Thyroid gland (tissue), 4 donors: ENCODE data around the gene PCDHA2.

Experiments
- CTCF ChIP-seq, 6 experiments: fragments of 200-600 bp in 3 of 6; fragments of 450-650 bp in 3 of 6; sonication (generic) in 3 of 6; IDR thresholded peaks; one replicate each; pipeline ENCODE4 v1.5.1; 2016 to 2019; ENCODE audit warnings: antibody characterized with exemption in 6 of 6, mild to moderate bottlenecking in 2 of 6, inconsistent platforms in 1 of 6, moderate library complexity in 1 of 6
- POLR2A ChIP-seq, 2 donors: fragments of 450-650 bp; IDR thresholded peaks; one replicate each; pipeline ENCODE4 v1.6.1; 2017; ENCODE audit warnings: antibody characterized with exemption in 2 of 2, mild to moderate bottlenecking in 2 of 2, moderate library complexity in 1 of 2

- TF ChIP-seq POLR2A (IDR thresholded peaks at IDR 0.05) (no peak), CTCF (IDR thresholded peaks at IDR 0.05) (no peak)
Observed at GRCh38 chr5:140764177-140764973, 30.3 kb upstream of the PCDHA2 start.
